ENCODE measurements around the gene DACH1. TPM values are rescaled to one million over a fixed set of nuclear protein-coding genes. Genes with fewer than 3 reads are reported as not detected.

The DACH1 gene
- total RNA-seq, 1 experiment from 2014 or later = 0.31 TPM

- no peak for TF ChIP-seq USF2 (CRISPR knock-in tag; IDR thresholded peaks at IDR 0.05)
Measured at GRCh38 chr13:71485913-71486312, 381.1 kb downstream of the DACH1 start (continued).

GRCh38 chr13:71483733-71484132 is 383.3 kb downstream of the DACH1 start:
- ATAC-seq (no peak), DNase-seq (ENCODE audit: low spot score) (no peak)
- Mint-ChIP-seq H3K27me3 (ENCODE audit: low read depth) (no peaks in the 10 kb centered on the region), H3K27ac (no peak overlapping the region), H3K36me3 (no peaks in the 10 kb centered on the region), H3K4me1 (no peaks in the 10 kb centered on the region), H3K9me3 (no peaks in the 10 kb centered on the region), H3K4me3 (no peak overlapping the region)
- TF ChIP-seq TP53 (CRISPR knock-in tag; IDR thresholded peaks at IDR 0.05) = no peak
- TF ChIP-seq RORB (CRISPR knock-in tag; IDR thresholded peaks at IDR 0.05) = no peak
- TF ChIP-seq IRF1 (CRISPR knock-in tag; IDR thresholded peaks at IDR 0.05) = no peak
- TF ChIP-seq NFYB (CRISPR knock-in tag; conservative IDR thresholded peaks at IDR 0.05; ENCODE audit: low read depth) = no peak
- TF ChIP-seq ZNF532 (CRISPR knock-in tag; IDR thresholded peaks at IDR 0.05; ENCODE audit: borderline replicate concordance) = no peak
- no peak for TF ChIP-seq AFF4 (CRISPR knock-in tag; IDR thresholded peaks at IDR 0.05; ENCODE audit: borderline replicate concordance)
- TF ChIP-seq MLX (CRISPR knock-in tag; IDR thresholded peaks at IDR 0.05) = no peak
- no peak for TF ChIP-seq NR3C1 (CRISPR knock-in tag; conservative IDR thresholded peaks at IDR 0.05; ENCODE audit: low read depth)
- no peak for TF ChIP-seq ZBTB43 (CRISPR knock-in tag; IDR thresholded peaks at IDR 0.05)
- no peak for TF ChIP-seq FOXP1 (CRISPR knock-in tag; IDR thresholded peaks at IDR 0.05; ENCODE audit: borderline replicate concordance)
- no peak for TF ChIP-seq ATF2 (CRISPR knock-in tag; IDR thresholded peaks at IDR 0.05; ENCODE audit: borderline replicate concordance, low read depth)
- ChIA-PET CTCF (no interaction called here), POLR2A (no interaction called here)
